Prostate gland (tissue), 2 donors: ENCODE measurements around the gene MCAM.

Experiments used
- POLR2A ChIP-seq: fragments of 450-650 bp; IDR thresholded peaks from one replicate; pipeline ENCODE4 v1.6.1; 2016; ENCODE audit warnings: antibody characterized with exemption, mild to moderate bottlenecking
- POLR2AphosphoS5 ChIP-seq: sonication (generic); formaldehyde crosslinking; IDR thresholded peaks from one replicate; pipeline ENCODE4 v1.6.1; 2017; ENCODE audit warnings: antibody characterized with exemption
- TF ChIP-seq, protein P1 (sequence below), 4 experiments: fragments of 200-600 bp in 2 of 4; fragments of 450-650 bp in 2 of 4; sonication (generic) in 2 of 4; IDR thresholded peaks; 1 replicate in 3 of 4; 2 replicates in 1 of 4; pipeline ENCODE4 v1.5.1; 2016 to 2019; ENCODE audit warnings: antibody characterized with exemption in 4 of 4, mild to moderate bottlenecking in 2 of 4, moderate library complexity in 2 of 4

DNA sequence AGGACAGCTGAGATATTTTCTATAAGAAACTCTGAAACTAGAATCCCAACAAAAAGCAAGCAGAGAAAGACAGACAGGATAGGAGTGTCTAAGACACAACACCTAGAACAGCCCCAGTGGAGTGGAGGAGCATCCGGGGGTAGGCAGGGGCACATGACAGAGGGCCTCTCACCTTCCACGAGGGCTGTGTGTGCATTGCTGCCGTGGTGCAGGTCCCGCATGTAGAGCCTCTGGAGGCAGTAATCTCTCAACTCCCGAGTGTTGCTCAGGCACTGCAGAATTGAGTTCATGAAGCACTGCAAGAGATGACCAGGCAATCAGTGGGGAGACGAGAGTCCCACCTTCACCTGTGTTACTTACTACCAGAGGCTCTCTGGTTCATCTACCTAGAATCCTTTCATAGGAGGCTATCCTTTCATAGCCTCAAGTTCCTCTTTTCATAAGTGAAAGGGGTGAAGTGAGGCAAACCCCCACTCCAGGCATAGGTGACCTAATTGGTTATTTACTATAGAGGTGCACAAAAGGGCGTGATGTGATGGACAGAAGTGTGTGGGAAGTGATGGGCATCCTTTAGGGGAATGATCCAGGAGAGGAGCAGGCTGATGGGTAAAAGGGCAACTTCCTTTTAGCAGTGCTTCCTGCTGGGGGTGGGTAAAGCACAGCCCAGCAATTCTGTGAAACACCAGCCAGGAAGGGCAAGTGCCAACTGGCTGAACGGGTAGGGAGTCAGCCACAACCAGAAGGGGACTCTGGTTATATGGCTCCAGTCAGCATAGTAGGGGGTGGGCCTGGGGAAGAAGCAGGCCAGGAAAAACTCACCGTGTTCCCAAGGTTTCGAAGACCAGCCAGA is 42.7 kb upstream of the MCAM start:
- TF ChIP-seq, protein P1, sequence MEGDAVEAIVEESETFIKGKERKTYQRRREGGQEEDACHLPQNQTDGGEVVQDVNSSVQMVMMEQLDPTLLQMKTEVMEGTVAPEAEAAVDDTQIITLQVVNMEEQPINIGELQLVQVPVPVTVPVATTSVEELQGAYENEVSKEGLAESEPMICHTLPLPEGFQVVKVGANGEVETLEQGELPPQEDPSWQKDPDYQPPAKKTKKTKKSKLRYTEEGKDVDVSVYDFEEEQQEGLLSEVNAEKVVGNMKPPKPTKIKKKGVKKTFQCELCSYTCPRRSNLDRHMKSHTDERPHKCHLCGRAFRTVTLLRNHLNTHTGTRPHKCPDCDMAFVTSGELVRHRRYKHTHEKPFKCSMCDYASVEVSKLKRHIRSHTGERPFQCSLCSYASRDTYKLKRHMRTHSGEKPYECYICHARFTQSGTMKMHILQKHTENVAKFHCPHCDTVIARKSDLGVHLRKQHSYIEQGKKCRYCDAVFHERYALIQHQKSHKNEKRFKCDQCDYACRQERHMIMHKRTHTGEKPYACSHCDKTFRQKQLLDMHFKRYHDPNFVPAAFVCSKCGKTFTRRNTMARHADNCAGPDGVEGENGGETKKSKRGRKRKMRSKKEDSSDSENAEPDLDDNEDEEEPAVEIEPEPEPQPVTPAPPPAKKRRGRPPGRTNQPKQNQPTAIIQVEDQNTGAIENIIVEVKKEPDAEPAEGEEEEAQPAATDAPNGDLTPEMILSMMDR (IDR thresholded peaks at IDR 0.05): no peak
- TF ChIP-seq POLR2AphosphoS5 (no peak), POLR2A (no peak)
